Trophoblast cell (in vitro differentiated cells and primary cell): ENCODE data around the gene AUTS2.

ENCODE experiments used
- DNase-seq, 2 donors: peaks; one replicate each; pipeline ENCODE4 v3.0.0-alpha.2; 2016
- H2AFZ ChIP-seq: 2 replicates; pipeline ENCODE4 v1.6.1; 2013; ENCODE audit warnings: low read length, moderate library complexity, mild to moderate bottlenecking; ENCODE audit not compliant: insufficient read depth, poor library complexity
- H2AK5ac ChIP-seq: 2 replicates; pipeline ENCODE4 v1.6.1; 2013; ENCODE audit warnings: mild to moderate bottlenecking, low read length
- H2BK120ac ChIP-seq: 2 replicates; pipeline ENCODE4 v1.6.1; 2013; ENCODE audit warnings: low read length, mild to moderate bottlenecking, moderate library complexity; ENCODE audit not compliant: insufficient read depth, poor library complexity
- H2BK12ac ChIP-seq: 2 replicates; pipeline ENCODE4 v1.6.1; 2013; ENCODE audit warnings: mild to moderate bottlenecking, low read length, moderate library complexity
- H2BK5ac ChIP-seq: 2 replicates; pipeline ENCODE4 v1.6.1; 2013; ENCODE audit warnings: low read length, low read depth, moderate library complexity, mild to moderate bottlenecking; ENCODE audit not compliant: poor library complexity
- H3K14ac ChIP-seq: 2 replicates; pipeline ENCODE4 v1.6.1; 2013; ENCODE audit warnings: mild to moderate bottlenecking, low read length
- H3K18ac ChIP-seq: 2 replicates; pipeline ENCODE4 v1.6.1; 2013; ENCODE audit warnings: mild to moderate bottlenecking, low read length
- H3K23ac ChIP-seq: 2 replicates; pipeline ENCODE4 v1.6.1; 2013; ENCODE audit warnings: low read length
- H3K27ac ChIP-seq: 2 replicates; pipeline ENCODE4 v1.5.1; 2013; ENCODE audit warnings: low read depth, mild to moderate bottlenecking, inconsistent platforms, low read length, moderate library complexity
- H3K27me3 ChIP-seq: 2 replicates; pipeline ENCODE4 v1.6.1; 2013; ENCODE audit warnings: inconsistent platforms, mild to moderate bottlenecking, low read length, moderate library complexity; ENCODE audit not compliant: insufficient read depth
- H3K36me3 ChIP-seq, 2 experiments: 1 replicate in 1 of 2; 2 replicates in 1 of 2; pipeline ENCODE4 v1.6.1; 2013; ENCODE audit warnings: low read length in 2 of 2, mild to moderate bottlenecking in 2 of 2, moderate library complexity in 1 of 2; ENCODE audit not compliant: insufficient read depth in 2 of 2, control insufficient read depth in 1 of 2
- H3K4ac ChIP-seq: 2 replicates; pipeline ENCODE4 v1.6.1; 2013; ENCODE audit warnings: low read depth, mild to moderate bottlenecking, low read length, moderate library complexity
- H3K4me1 ChIP-seq, 2 experiments: 1 replicate in 1 of 2; 2 replicates in 1 of 2; pipeline ENCODE4 v1.6.1; 2013; ENCODE audit warnings: low read length in 2 of 2, mild to moderate bottlenecking in 2 of 2, moderate library complexity in 1 of 2; ENCODE audit not compliant: insufficient read depth in 2 of 2, control insufficient read depth in 1 of 2
- H3K4me2 ChIP-seq: 2 replicates; pipeline ENCODE4 v1.6.1; 2013; ENCODE audit warnings: inconsistent platforms, mild to moderate bottlenecking, low read length, moderate library complexity
- H3K4me3 ChIP-seq: 2 replicates; pipeline ENCODE4 v1.5.1; 2013; ENCODE audit warnings: mild to moderate bottlenecking, low read depth, low read length, inconsistent platforms
- H3K79me1 ChIP-seq: one replicate; pipeline ENCODE4 v1.6.1; 2013; ENCODE audit warnings: low read length
- H3K79me2 ChIP-seq: 2 replicates; pipeline ENCODE4 v1.6.1; 2013; ENCODE audit warnings: low read length, mild to moderate bottlenecking; ENCODE audit not compliant: control insufficient read depth, insufficient read depth, poor library complexity
- H3K9ac ChIP-seq: 2 replicates; pipeline ENCODE4 v1.6.1; 2013; ENCODE audit warnings: mild to moderate bottlenecking, low read length
- H3K9me3 ChIP-seq: 2 replicates; pipeline ENCODE4 v1.6.1; 2013; ENCODE audit warnings: low read depth, mild to moderate bottlenecking, control low read depth, inconsistent platforms, low read length; ENCODE audit not compliant: insufficient read depth
- H4K12ac ChIP-seq: 2 replicates; pipeline ENCODE4 v1.6.1; 2013; ENCODE audit warnings: low read depth, mild to moderate bottlenecking, low read length, moderate library complexity
- H4K8ac ChIP-seq: 2 replicates; pipeline ENCODE4 v1.6.1; 2013; ENCODE audit warnings: low read depth, mild to moderate bottlenecking, low read length, moderate library complexity
- H4K91ac ChIP-seq: one replicate; pipeline ENCODE4 v1.6.1; 2013; ENCODE audit warnings: low read depth, mild to moderate bottlenecking, low read length, moderate library complexity
- WGBS: extraction: QIAGEN DNeasy Blood & Tissue Kit; methylation state at CpG from one replicate; pipeline ENCODE4 v1.1.7; 2013; ENCODE audit warnings: missing lambda C conversion rate; ENCODE audit not compliant: insufficient read length, insufficient coverage; ENCODE audit errors: extremely low coverage; 5-methylcytosine and 5-hydroxymethylcytosine counted together

The AUTS2 gene

GRCh38 chr7:70416347-70416985 lies 818.2 kb downstream of the AUTS2 start:
- no peaks in the 10 kb centered on the region for H3K27me3 ChIP-seq
- H3K27ac ChIP-seq: no peak overlapping the region
- WGBS: no CpG with 5 or more reads among the region's 11 CpGs
- no peak overlapping the region for H3K4ac ChIP-seq
- H4K8ac ChIP-seq: no peak overlapping the region
- no peak overlapping the region for H3K9ac ChIP-seq
- no peak overlapping the region for H3K4me3 ChIP-seq
- no peak overlapping the region for H4K91ac ChIP-seq
- no peak overlapping the region for H4K12ac ChIP-seq
- peaks cover 6% of the 10 kb centered on the region for H3K9me3 ChIP-seq
- H3K36me3 ChIP-seq: no peaks in the 10 kb centered on the region
- H2AK5ac ChIP-seq: no peak overlapping the region
- no peak overlapping the region for H3K14ac ChIP-seq
- H3K79me1 ChIP-seq: no peaks in the 10 kb centered on the region
- H2BK5ac ChIP-seq: no peak overlapping the region
- no peak overlapping the region for H2BK12ac ChIP-seq
- H3K4me2 ChIP-seq: no peak overlapping the region
- no peaks in the 10 kb centered on the region for H3K4me1 ChIP-seq
- H3K23ac ChIP-seq: no peak overlapping the region
- no peak for DNase-seq
- no peak overlapping the region for H3K18ac ChIP-seq
- no peak overlapping the region for H2AFZ ChIP-seq
- no peaks in the 10 kb centered on the region for H3K79me2 ChIP-seq
- no peak overlapping the region for H2BK120ac ChIP-seq

DNA sequence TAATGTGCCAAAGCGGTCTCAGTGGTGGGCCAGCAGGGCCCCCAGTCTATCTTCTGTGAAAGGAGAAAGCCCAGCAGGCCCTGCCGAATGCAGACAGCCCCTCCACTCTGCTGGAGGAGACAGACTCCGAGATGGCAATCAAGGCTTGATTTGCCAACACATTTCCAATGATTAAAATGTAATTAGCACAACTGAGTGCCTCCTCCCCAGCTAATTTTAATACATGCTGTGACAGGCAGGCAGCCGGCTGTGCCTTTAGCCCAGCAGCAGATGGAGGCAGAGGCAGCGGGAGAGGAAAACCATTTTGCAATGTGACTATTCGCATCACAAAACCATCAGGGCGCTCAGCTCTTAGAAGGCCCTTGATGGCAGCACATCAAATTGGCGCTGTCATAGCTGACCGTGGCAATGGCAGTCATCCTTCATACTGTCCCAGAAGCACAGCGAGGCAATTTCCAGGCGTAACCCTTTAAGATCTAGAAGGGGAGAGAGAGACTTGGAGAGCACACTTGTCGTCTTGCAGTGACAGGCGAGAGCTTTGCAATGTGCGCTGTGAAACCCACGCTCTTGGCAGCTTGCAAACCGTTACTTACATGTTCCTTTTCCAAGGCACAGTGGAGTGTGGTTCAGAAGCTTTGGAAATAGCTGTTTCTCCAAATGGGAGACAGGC lies 818.8 kb downstream of the AUTS2 start:
- Histone ChIP-seq H4K8ac (no peak overlapping the region), H2AK5ac (no peak overlapping the region), H3K9me3 (peaks cover 6% of the 10 kb centered on the region), H3K36me3 (no peaks in the 10 kb centered on the region), H3K27me3 (no peaks in the 10 kb centered on the region), H3K4me2 (no peak overlapping the region), H3K4me1 (no peaks in the 10 kb centered on the region), H2BK5ac (no peak overlapping the region), H3K79me2 (no peaks in the 10 kb centered on the region), H3K14ac (no peak overlapping the region), H3K4ac (no peak overlapping the region), H3K4me3 (no peak overlapping the region), H2BK12ac (no peak overlapping the region), H3K18ac (no peak overlapping the region), H3K27ac (no peak overlapping the region), H3K23ac (no peak overlapping the region), H3K79me1 (no peaks in the 10 kb centered on the region), H2BK120ac (no peak overlapping the region), H3K9ac (no peak overlapping the region), H2AFZ (no peak overlapping the region), H4K91ac (no peak overlapping the region), H4K12ac (no peak overlapping the region)
- DNase-seq: no peak
- no CpG with 5 or more reads among the region's 16 CpGs for WGBS

GRCh38 chr7:70419526-70420380 lies 821.5 kb downstream of the AUTS2 start:
- no peak overlapping the region for H3K27ac ChIP-seq
- no peak overlapping the region for H2AK5ac ChIP-seq
- H4K91ac ChIP-seq: no peak overlapping the region
- H3K23ac ChIP-seq: no peak overlapping the region
- no peaks in the 10 kb centered on the region for H3K36me3 ChIP-seq
- H3K79me2 ChIP-seq: no peaks in the 10 kb centered on the region
- H3K79me1 ChIP-seq: no peaks in the 10 kb centered on the region
- no peak overlapping the region for H3K4me2 ChIP-seq
- H3K18ac ChIP-seq: no peak overlapping the region
- no peak overlapping the region for H3K9ac ChIP-seq
- no peak for DNase-seq
- H3K4me3 ChIP-seq: no peak overlapping the region
- no CpG with 5 or more reads among the region's 8 CpGs for WGBS
- no peak overlapping the region for H3K4ac ChIP-seq
- H3K14ac ChIP-seq: no peak overlapping the region
- H3K27me3 ChIP-seq: no peaks in the 10 kb centered on the region
- H2BK5ac ChIP-seq: no peak overlapping the region
- H2AFZ ChIP-seq: no peak overlapping the region
- H3K9me3 ChIP-seq: peaks cover 6% of the 10 kb centered on the region
- H3K4me1 ChIP-seq: no peaks in the 10 kb centered on the region
- no peak overlapping the region for H2BK12ac ChIP-seq
- no peak overlapping the region for H4K8ac ChIP-seq
- H4K12ac ChIP-seq: no peak overlapping the region
- H2BK120ac ChIP-seq: no peak overlapping the region

DNA sequence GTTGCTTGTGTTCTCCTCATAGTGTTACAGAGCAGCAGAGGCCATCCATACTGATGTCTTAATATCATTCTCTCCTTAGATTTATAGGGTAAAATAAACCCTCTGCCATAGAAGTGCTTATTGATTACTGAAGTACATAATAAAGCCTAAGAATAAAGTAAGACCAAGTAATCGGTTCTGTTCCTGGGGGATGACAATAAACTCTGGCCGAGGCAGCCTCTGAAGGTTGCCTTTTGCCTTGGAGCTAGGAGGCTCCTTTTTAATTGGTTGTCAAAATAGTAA lies 822.0 kb downstream of the AUTS2 start:
- Histone ChIP-seq H3K9ac (no peak overlapping the region), H3K27me3 (no peaks in the 10 kb centered on the region), H3K79me2 (no peaks in the 10 kb centered on the region), H2BK5ac (no peak overlapping the region), H3K14ac (no peak overlapping the region), H3K27ac (no peak overlapping the region), H2AK5ac (no peak overlapping the region), H4K8ac (no peak overlapping the region), H3K4me3 (no peak overlapping the region), H2BK120ac (no peak overlapping the region), H3K23ac (no peak overlapping the region), H3K36me3 (no peaks in the 10 kb centered on the region), H3K4me2 (no peak overlapping the region), H2AFZ (no peak overlapping the region), H3K9me3 (peaks cover 6% of the 10 kb centered on the region), H2BK12ac (no peak overlapping the region), H4K12ac (no peak overlapping the region), H4K91ac (no peak overlapping the region), H3K4ac (no peak overlapping the region), H3K79me1 (no peaks in the 10 kb centered on the region), H3K18ac (no peak overlapping the region), H3K4me1 (no peaks in the 10 kb centered on the region)
- WGBS: no CpG with 5 or more reads among the region's 2 CpGs
- DNase-seq: no peak
